ENCODE results near the gene KLF13. TPM values are rescaled to one million over a fixed set of nuclear protein-coding genes. Genes with fewer than 3 reads are reported as not detected.

KLF13 gene
- polyA plus RNA-seq, 1 donor (not counting 4 experiments of a cell fraction or from before 2014, with no cell fraction given) = 66.7 TPM

DNA sequence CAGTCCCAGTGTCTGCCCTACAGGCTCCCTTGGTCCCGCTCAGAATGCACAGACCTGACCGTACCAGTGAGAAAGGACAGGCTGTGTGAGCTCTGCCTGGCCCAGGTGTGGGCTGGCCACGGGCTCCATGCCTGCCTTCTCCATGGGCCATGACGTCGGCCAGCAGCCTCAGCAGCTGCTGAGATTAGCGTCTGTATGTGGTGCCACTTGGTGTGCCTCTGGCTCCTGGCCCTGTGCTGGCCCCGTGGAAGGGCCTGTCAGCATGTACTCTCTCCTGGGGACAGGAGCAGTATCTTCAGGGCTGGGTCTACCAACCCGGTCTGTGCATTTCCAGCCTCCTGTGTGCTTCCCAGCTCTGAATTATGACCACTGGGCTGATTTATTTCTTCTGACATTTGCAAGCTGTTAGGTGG, 25.7 kb downstream of the KLF13 start:
- no peak for TF ChIP-seq EZH2 (IDR thresholded peaks at IDR 0.05; ENCODE audit: low read length)
- TF ChIP-seq, protein P1, sequence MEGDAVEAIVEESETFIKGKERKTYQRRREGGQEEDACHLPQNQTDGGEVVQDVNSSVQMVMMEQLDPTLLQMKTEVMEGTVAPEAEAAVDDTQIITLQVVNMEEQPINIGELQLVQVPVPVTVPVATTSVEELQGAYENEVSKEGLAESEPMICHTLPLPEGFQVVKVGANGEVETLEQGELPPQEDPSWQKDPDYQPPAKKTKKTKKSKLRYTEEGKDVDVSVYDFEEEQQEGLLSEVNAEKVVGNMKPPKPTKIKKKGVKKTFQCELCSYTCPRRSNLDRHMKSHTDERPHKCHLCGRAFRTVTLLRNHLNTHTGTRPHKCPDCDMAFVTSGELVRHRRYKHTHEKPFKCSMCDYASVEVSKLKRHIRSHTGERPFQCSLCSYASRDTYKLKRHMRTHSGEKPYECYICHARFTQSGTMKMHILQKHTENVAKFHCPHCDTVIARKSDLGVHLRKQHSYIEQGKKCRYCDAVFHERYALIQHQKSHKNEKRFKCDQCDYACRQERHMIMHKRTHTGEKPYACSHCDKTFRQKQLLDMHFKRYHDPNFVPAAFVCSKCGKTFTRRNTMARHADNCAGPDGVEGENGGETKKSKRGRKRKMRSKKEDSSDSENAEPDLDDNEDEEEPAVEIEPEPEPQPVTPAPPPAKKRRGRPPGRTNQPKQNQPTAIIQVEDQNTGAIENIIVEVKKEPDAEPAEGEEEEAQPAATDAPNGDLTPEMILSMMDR (optimal IDR thresholded peaks at IDR 0.05 in 1 of 3, IDR thresholded peaks at IDR 0.05 in 1 of 3, conservative IDR thresholded peaks at IDR 0.05 in 1 of 3; ENCODE audit: extremely low read depth in 1 of 3, insufficient read depth in 2 of 3, low read length in 3 of 3) = no peak
- H4K20me1 ChIP-seq (ENCODE audit: control insufficient read depth, extremely low read depth, insufficient read depth, low read length) = peaks cover 9% of the 10 kb centered on the region
- peak overlapping the region; percentile 21 for H3K27ac ChIP-seq (ENCODE audit: control insufficient read depth, insufficient read depth, low read length)
- peaks cover 38% of the 10 kb centered on the region for H3K4me1 ChIP-seq (ENCODE audit: control insufficient read depth, extremely low read depth, insufficient read depth, low read length)
- H3K9me1 ChIP-seq (ENCODE audit: control insufficient read depth, extremely low read depth, insufficient read depth, low read length) = peaks cover 20% of the 10 kb centered on the region
- H3K79me2 ChIP-seq (ENCODE audit: control insufficient read depth, insufficient read depth, low read length) = peaks cover 93% of the 10 kb centered on the region
- DNase-seq (ENCODE audit: low read depth, low spot score) (no peak), FAIRE-seq (no peak)
- no peaks in the 10 kb centered on the region for H3K9me3 ChIP-seq (ENCODE audit: control insufficient read depth, low read depth, low read length)
- H3K4me2 ChIP-seq (ENCODE audit: control insufficient read depth, extremely low read depth, insufficient read depth, low read depth, low read length) = no peak overlapping the region
- peak overlapping the region; percentile 11 for H3K9ac ChIP-seq (ENCODE audit: control insufficient read depth, extremely low read depth, insufficient read depth, low read length)
- no peak overlapping the region for H3K4me3 ChIP-seq (ENCODE audit: control insufficient read depth in 2 of 3, extremely low read depth in 1 of 3, insufficient read depth in 2 of 3, low read depth in 1 of 3, low read length in 3 of 3)
- H3K36me3 ChIP-seq (ENCODE audit: control insufficient read depth in 2 of 2, extremely low read depth in 1 of 2, insufficient read depth in 2 of 2, low read length in 2 of 2) = no peaks in the 10 kb centered on the region
- H3K27me3 ChIP-seq (ENCODE audit: control insufficient read depth, extremely low read depth, insufficient read depth, low read length) = no peaks in the 10 kb centered on the region
- dilution Hi-C loops (cut with MboI; ENCODE audit: extremely low pct_ligation_motif_present, low sequenced_read_pairs) = no loop called here
- no peak overlapping the region for H2AFZ ChIP-seq (ENCODE audit: control insufficient read depth, low read length)

DNA sequence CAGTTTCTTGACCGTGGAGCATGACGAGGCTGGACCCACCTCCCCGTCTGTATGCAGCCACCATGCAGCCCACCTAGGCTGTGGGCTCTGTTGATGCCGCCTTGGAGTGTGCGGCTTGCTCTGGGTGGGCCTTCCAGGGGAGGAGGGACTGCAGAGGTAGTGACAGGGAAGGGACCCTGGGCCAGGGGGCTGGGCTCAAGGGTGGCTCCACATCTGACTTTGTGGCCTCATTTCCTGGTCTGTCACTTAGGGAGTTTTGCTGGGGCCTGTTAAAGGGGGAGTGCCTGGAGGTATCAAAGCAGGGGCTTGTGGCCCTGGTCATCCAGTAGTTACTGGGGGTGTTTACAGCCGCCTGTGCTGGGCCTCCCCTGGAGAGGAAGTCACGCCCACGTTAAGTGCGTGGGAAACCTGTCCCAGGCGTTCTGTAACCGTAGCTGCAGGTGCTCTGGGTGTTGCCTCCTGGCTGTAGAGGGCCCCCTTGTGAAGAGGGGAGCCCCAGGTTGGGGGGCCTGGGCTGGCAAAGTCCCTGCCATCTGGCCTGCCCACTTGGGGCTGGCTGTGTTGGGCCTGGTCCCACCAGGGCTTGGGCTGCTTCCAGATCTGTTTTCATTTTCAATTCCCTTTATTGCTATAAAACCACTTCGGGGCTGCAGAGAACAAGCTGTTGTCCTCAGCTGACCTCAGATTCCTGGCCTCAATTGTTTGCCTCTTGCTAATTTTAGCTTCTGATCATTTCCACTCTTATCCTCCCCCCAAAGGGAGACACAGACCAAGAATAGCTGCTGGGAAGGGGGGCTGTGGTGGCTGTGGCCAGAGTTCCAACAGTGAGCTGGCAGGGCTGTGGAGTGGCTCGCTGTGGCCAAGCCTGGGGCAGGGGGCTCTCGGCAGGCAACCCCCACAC, 26.5 kb downstream of the KLF13 start:
- H3K4me1 ChIP-seq (ENCODE audit: control insufficient read depth, extremely low read depth, insufficient read depth, low read length) = peaks cover 38% of the 10 kb centered on the region
- H2AFZ ChIP-seq (ENCODE audit: control insufficient read depth, low read length) = no peak overlapping the region
- no peaks in the 10 kb centered on the region for H3K9me3 ChIP-seq (ENCODE audit: control insufficient read depth, low read depth, low read length)
- no peaks in the 10 kb centered on the region for H3K27me3 ChIP-seq (ENCODE audit: control insufficient read depth, extremely low read depth, insufficient read depth, low read length)
- H3K36me3 ChIP-seq (ENCODE audit: control insufficient read depth in 2 of 2, extremely low read depth in 1 of 2, insufficient read depth in 2 of 2, low read length in 2 of 2) = no peaks in the 10 kb centered on the region
- H3K4me2 ChIP-seq (ENCODE audit: control insufficient read depth, extremely low read depth, insufficient read depth, low read depth, low read length) = peak overlapping the region; percentile 40
- TF ChIP-seq, protein P1 (optimal IDR thresholded peaks at IDR 0.05 in 1 of 3, IDR thresholded peaks at IDR 0.05 in 1 of 3, conservative IDR thresholded peaks at IDR 0.05 in 1 of 3; ENCODE audit: extremely low read depth in 1 of 3, insufficient read depth in 2 of 3, low read length in 3 of 3) = no peak
- TF ChIP-seq EZH2 (IDR thresholded peaks at IDR 0.05; ENCODE audit: low read length) = no peak
- H3K79me2 ChIP-seq (ENCODE audit: control insufficient read depth, insufficient read depth, low read length) = peaks cover 93% of the 10 kb centered on the region
- peak overlapping the region; percentile 42 for H3K27ac ChIP-seq (ENCODE audit: control insufficient read depth, insufficient read depth, low read length)
- peaks cover 9% of the 10 kb centered on the region for H4K20me1 ChIP-seq (ENCODE audit: control insufficient read depth, extremely low read depth, insufficient read depth, low read length)
- H3K9ac ChIP-seq (ENCODE audit: control insufficient read depth, extremely low read depth, insufficient read depth, low read length) = peak overlapping the region; percentile 25
- FAIRE-seq (no peak), DNase-seq (ENCODE audit: low read depth, low spot score) (no peak)
- dilution Hi-C loops (cut with MboI; ENCODE audit: extremely low pct_ligation_motif_present, low sequenced_read_pairs) = no loop called here
- no peak overlapping the region for H3K4me3 ChIP-seq (ENCODE audit: control insufficient read depth in 2 of 3, extremely low read depth in 1 of 3, insufficient read depth in 2 of 3, low read depth in 1 of 3, low read length in 3 of 3)
- peaks cover 20% of the 10 kb centered on the region for H3K9me1 ChIP-seq (ENCODE audit: control insufficient read depth, extremely low read depth, insufficient read depth, low read length)
